GM12864 (cell line): Measurements from ENCODE around the gene AXDND1.

ENCODE experiments used
- DNase-seq: peaks from one replicate; pipeline ENCODE4 v3.0.0-alpha.2; 2011; ENCODE audit warnings: low read depth
- H3K4me3 ChIP-seq: 2 replicates; pipeline ENCODE4 v1.5.1; 2011; ENCODE audit warnings: mild to moderate bottlenecking, low read depth, low read length, control low read depth
- TF ChIP-seq, protein P1 (sequence below): IDR thresholded peaks from 2 replicates; pipeline ENCODE4 v1.5.1; 2011; ENCODE audit warnings: low read depth, mild to moderate bottlenecking, moderate library complexity, low read length, control low read depth, inconsistent platforms; ENCODE audit errors: missing control alignments

Gene AXDND1

DNA sequence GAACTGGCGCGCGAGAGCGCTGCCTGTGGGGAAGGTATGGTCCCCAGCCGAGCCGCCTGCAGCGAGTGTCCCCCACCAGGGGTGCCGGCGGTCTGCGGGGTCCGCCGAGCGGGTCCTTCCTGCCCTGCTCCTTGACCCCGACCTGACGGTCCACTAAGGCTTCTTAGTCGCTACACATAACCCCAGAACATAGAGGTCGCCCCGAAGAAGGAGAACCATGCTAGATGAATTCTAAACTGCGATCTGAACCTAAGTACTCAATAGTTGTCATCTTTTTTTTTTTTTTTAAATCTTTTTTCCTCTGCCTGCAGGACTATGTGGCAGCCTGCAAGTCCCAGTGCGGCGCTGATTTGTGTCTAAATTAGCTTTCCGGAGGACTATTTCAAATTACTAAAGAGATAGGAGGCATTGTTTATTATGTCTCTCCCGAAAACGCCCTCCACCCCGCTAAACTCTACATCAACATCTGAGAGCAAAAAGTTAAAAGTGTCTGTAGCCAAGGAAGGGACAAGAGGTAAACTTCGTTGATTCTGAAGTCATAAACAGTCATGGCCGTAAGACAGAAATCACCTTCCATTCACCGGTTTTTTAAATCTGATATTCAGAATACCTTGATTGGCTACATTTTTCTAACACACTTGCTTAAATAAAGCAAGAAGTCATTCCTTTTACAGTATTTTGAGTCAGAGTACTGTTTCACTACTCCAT, 476 bp downstream of the AXDND1 start:
- peak overlapping the region; percentile 95 for H3K4me3 ChIP-seq
- TF ChIP-seq, protein P1, sequence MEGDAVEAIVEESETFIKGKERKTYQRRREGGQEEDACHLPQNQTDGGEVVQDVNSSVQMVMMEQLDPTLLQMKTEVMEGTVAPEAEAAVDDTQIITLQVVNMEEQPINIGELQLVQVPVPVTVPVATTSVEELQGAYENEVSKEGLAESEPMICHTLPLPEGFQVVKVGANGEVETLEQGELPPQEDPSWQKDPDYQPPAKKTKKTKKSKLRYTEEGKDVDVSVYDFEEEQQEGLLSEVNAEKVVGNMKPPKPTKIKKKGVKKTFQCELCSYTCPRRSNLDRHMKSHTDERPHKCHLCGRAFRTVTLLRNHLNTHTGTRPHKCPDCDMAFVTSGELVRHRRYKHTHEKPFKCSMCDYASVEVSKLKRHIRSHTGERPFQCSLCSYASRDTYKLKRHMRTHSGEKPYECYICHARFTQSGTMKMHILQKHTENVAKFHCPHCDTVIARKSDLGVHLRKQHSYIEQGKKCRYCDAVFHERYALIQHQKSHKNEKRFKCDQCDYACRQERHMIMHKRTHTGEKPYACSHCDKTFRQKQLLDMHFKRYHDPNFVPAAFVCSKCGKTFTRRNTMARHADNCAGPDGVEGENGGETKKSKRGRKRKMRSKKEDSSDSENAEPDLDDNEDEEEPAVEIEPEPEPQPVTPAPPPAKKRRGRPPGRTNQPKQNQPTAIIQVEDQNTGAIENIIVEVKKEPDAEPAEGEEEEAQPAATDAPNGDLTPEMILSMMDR, result no peak
- DNase-seq, result no peak

GRCh38 chr1:179369751-179370341, 4.1 kb downstream of the AXDND1 start:
- TF ChIP-seq, protein P1, result peak; percentile 37
- H3K4me3 ChIP-seq, result no peak overlapping the region
- DNase-seq, result no peak

DNA sequence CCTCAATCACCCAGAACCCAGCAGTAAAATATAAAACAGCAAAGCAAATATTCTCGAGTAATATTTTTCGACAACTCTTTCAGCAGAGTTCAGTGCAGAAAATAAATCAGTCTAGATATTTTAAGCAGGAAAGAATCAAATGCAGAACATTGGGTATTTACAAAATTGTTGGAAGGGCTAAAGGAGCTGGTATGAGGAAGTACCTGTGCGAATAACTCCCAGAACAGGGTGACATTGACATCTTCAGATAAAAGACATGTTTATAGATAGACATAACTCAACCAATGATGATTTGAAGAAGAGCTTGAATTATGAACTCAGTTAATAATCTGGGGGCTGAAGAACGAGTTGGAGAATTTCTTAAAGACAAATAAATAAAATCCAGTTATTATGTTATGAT, 6.4 kb downstream of the AXDND1 start:
- no peak for DNase-seq
- no peak overlapping the region for H3K4me3 ChIP-seq
- TF ChIP-seq, protein P1, result no peak

- H3K4me3 ChIP-seq, result no peak overlapping the region
- no peak for DNase-seq
- TF ChIP-seq, protein P1, result no peak
These were observed 10.5 kb downstream of the AXDND1 start for GRCh38 chr1:179376223-179376622.

DNA sequence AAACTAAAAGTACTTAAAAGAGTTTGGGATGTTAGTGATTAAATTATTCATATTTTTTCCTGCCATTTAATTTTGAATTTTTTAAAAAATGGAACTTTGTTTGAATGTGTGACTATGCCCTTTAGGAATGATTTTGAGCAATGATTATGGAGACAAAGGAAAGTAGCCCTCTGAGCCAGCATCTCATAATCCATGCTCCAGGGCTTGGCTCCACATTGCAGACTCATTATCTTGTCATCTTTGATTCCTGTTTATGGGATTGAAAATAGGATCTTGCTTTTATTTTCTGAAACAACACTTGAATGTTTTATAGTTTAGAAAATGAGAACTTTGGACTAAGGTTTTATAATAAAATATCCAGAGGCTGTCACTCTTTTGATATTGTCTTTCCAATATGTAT, 14.5 kb downstream of the AXDND1 start:
- TF ChIP-seq, protein P1, result no peak
- H3K4me3 ChIP-seq, result no peak overlapping the region
- no peak for DNase-seq

DNA sequence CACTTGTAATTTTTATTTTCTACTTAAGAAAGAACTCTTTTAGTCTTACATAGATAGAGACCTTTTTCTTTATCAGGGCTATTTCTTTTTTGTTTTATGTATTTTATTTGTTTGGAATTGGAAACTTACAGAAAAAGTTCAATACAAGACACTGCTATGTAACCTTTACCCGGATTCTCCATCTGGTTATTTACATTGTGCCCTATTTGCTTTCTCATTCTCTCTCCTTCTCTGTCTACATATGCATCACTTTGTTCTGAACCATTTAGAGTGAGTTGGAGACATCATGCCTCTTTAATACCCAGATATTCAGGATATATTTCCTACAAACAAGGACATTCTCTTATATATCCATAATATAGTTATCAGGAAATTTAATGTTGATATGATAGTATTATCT, 18.3 kb downstream of the AXDND1 start:
- H3K4me3 ChIP-seq, result no peak overlapping the region
- DNase-seq, result no peak
- TF ChIP-seq, protein P1, result no peak

GRCh38 chr1:179385510-179385909, 19.7 kb downstream of the AXDND1 start:
- H3K4me3 ChIP-seq, result no peak overlapping the region
- TF ChIP-seq, protein P1, result no peak
- no peak for DNase-seq
